Body of pancreas (tissue), 4 donors: ENCODE measurements around the gene CER1.

Experiments
- CTCF ChIP-seq, 7 experiments: fragments of 450-650 bp in 4 of 7; fragments of 200-600 bp in 3 of 7; sonication (generic) in 3 of 7; IDR thresholded peaks; one replicate each; pipeline ENCODE4 v1.5.1; 2016 to 2019; ENCODE audit warnings: antibody characterized with exemption in 7 of 7
- POLR2A ChIP-seq, 3 donors: fragments of 450-650 bp; IDR thresholded peaks; one replicate each; pipeline ENCODE4 v1.6.1; 2016; ENCODE audit warnings: antibody characterized with exemption in 3 of 3, mild to moderate bottlenecking in 2 of 3

- TF ChIP-seq CTCF (IDR thresholded peaks at IDR 0.05) (no peak), POLR2A (IDR thresholded peaks at IDR 0.05) (no peak)
Observed at GRCh38 chr9:14713187-14713767, 9.3 kb downstream of the CER1 start.
